NCI-H524 treated with DMSO at 0.1 percent for 48 hours (cell line): ENCODE measurements around the gene NFU1.

Experiments used
- DNase-seq: peaks from one replicate; lab custom pipeline; 2025; lab: John Stamatoyannopoulos, UW

The NFU1 gene

GRCh38 chr2:69436938-69437750 lies at the start of gene NFU1:
NFU1 (minus strand) TSS chr2:69437435; CDS start chr2:69437422, 13 bp downstream.
- DNase-seq, result peak; percentile 75

GRCh38 chr2:69483696-69484095 lies 46.5 kb upstream of the NFU1 start:
- DNase-seq, result no peak

GRCh38 chr2:69483024-69483423 lies 45.8 kb upstream of the NFU1 start:
- DNase-seq, result no peak

- no peak for DNase-seq
Observed at GRCh38 chr2:69482471-69482870, 45.2 kb upstream of the NFU1 start.

- no peak for DNase-seq
Observed at GRCh38 chr2:69481421-69481820, 44.2 kb upstream of the NFU1 start.

GRCh38 chr2:69477627-69478026 lies 40.4 kb upstream of the NFU1 start:
- DNase-seq, result no peak

GRCh38 chr2:69474688-69475087 lies 37.5 kb upstream of the NFU1 start:
- no peak for DNase-seq

GRCh38 chr2:69471793-69472192 lies 34.6 kb upstream of the NFU1 start:
- no peak for DNase-seq

- DNase-seq, result no peak
Observed at GRCh38 chr2:69470911-69471310, 33.7 kb upstream of the NFU1 start.

- no peak for DNase-seq
Observed at GRCh38 chr2:69469784-69470183, 32.5 kb upstream of the NFU1 start.

- DNase-seq, result no peak
Observed at GRCh38 chr2:69469375-69469774, 32.1 kb upstream of the NFU1 start.

GRCh38 chr2:69466728-69467127 lies 29.5 kb upstream of the NFU1 start:
- DNase-seq, result no peak

- DNase-seq, result no peak
Observed at GRCh38 chr2:69465513-69466456, 28.6 kb upstream of the NFU1 start.

- no peak for DNase-seq
Observed at GRCh38 chr2:69464575-69464974, 27.3 kb upstream of the NFU1 start.

GRCh38 chr2:69462780-69463179 lies 25.5 kb upstream of the NFU1 start:
- DNase-seq, result no peak

GRCh38 chr2:69461404-69461803 lies 24.2 kb upstream of the NFU1 start:
- DNase-seq, result no peak

GRCh38 chr2:69459936-69460335 lies 22.7 kb upstream of the NFU1 start:
- DNase-seq, result no peak

GRCh38 chr2:69456950-69457445 lies 19.8 kb upstream of the NFU1 start:
- no peak for DNase-seq

- no peak for DNase-seq
Observed at GRCh38 chr2:69456154-69456553, 18.9 kb upstream of the NFU1 start.

- DNase-seq, result no peak
Observed at GRCh38 chr2:69454976-69455375, 17.7 kb upstream of the NFU1 start.

- no peak for DNase-seq
Observed at GRCh38 chr2:69453475-69454129, 16.4 kb upstream of the NFU1 start.

- DNase-seq, result no peak
Observed at GRCh38 chr2:69452687-69453086, 15.5 kb upstream of the NFU1 start.
